NCI-H2107 (cell line): ENCODE measurements around the gene ARHGEF26.

Experiments
- DNase-seq: peaks from one replicate; lab custom pipeline; 2025; lab: John Stamatoyannopoulos, UW

Gene ARHGEF26

GRCh38 chr3:154254527-154254926 is 133.3 kb downstream of the ARHGEF26 start:
- DNase-seq: no peak

GRCh38 chr3:154273381-154273780 is 152.2 kb downstream of the ARHGEF26 start:
- no peak for DNase-seq

- DNase-seq: no peak
Measured at GRCh38 chr3:154274348-154274747, 153.2 kb downstream of the ARHGEF26 start.

GRCh38 chr3:154275292-154275691 is 154.1 kb downstream of the ARHGEF26 start:
- DNase-seq: no peak

GRCh38 chr3:154275965-154276364 is 154.8 kb downstream of the ARHGEF26 start:
- DNase-seq: no peak

- DNase-seq: no peak
Measured at GRCh38 chr3:154280161-154280560, 159.0 kb downstream of the ARHGEF26 start.

- DNase-seq: no peak
Measured at GRCh38 chr3:154285221-154285620, 164.0 kb downstream of the ARHGEF26 start.

GRCh38 chr3:154290187-154290586 is 169.0 kb downstream of the ARHGEF26 start:
- DNase-seq: no peak

- DNase-seq: no peak
Measured at GRCh38 chr3:154294016-154294415, 172.8 kb downstream of the ARHGEF26 start.

- no peak for DNase-seq
Measured at GRCh38 chr3:154301561-154301960, 180.4 kb downstream of the ARHGEF26 start.

GRCh38 chr3:154304116-154304786 is 183.1 kb downstream of the ARHGEF26 start:
- DNase-seq: no peak

- no peak for DNase-seq
Measured at GRCh38 chr3:154304936-154305335, 183.7 kb downstream of the ARHGEF26 start.

GRCh38 chr3:154307363-154307762 is 186.2 kb downstream of the ARHGEF26 start:
- DNase-seq: no peak
